Glutamatergic neuron (in vitro differentiated cells): ENCODE data around the gene ANGPTL2. TPM values are rescaled to one million over a fixed set of nuclear protein-coding genes. Genes with fewer than 3 reads are reported as not detected.

Experiments
- DNase-seq: peaks from one replicate; pipeline ENCODE4 v3.0.0; 2022
- H3K27ac Mint-ChIP-seq: one replicate; pipeline ENCODE4 v1.8.0; 2020; ENCODE audit warnings: mild to moderate bottlenecking, mixed read lengths, inconsistent platforms; ENCODE audit not compliant: unreplicated experiment
- H3K27me3 Mint-ChIP-seq: one replicate; pipeline ENCODE4 v1.8.0; 2020; ENCODE audit warnings: mild to moderate bottlenecking, moderate library complexity, mixed read lengths, inconsistent platforms; ENCODE audit not compliant: unreplicated experiment
- H3K36me3 Mint-ChIP-seq: one replicate; pipeline ENCODE4 v1.8.0; 2020; ENCODE audit warnings: mild to moderate bottlenecking, mixed read lengths, inconsistent platforms; ENCODE audit not compliant: unreplicated experiment
- H3K4me1 Mint-ChIP-seq: one replicate; pipeline ENCODE4 v1.8.0; 2020; ENCODE audit warnings: mild to moderate bottlenecking, low read depth, mixed read lengths, inconsistent platforms; ENCODE audit not compliant: unreplicated experiment
- H3K4me3 Mint-ChIP-seq: one replicate; pipeline ENCODE4 v1.8.0; 2020; ENCODE audit warnings: mild to moderate bottlenecking, mixed read lengths, inconsistent platforms; ENCODE audit not compliant: unreplicated experiment
- H3K9me3 Mint-ChIP-seq: one replicate; pipeline ENCODE4 v1.8.0; 2020; ENCODE audit warnings: mild to moderate bottlenecking, moderate library complexity, mixed read lengths, inconsistent platforms; ENCODE audit not compliant: unreplicated experiment
- CTCF ChIP-seq: fragments of 200-600 bp; sonication (generic); IDR thresholded peaks from one replicate; pipeline ENCODE4 v1.5.0; 2021; ENCODE audit not compliant: partially characterized antibody, unreplicated experiment
- total RNA-seq: library from RNA; stranded (reverse); fragmentation: NEBNext Ultra II Directional; extraction: Animal tissue kit (Norgen Biotek cat#: 25700); gene quantifications from one replicate; pipeline ENCODE4 v1.2.1, GENCODE V29; 2021; ENCODE audit not compliant: unreplicated experiment

ANGPTL2 gene
- total RNA-seq, 1 donor from 2014 or later = 55.5 TPM

- peaks cover 9% of the 10 kb centered on the region for H3K9me3 Mint-ChIP-seq
- no peak overlapping the region for H3K27ac Mint-ChIP-seq
- no peaks in the 10 kb centered on the region for H3K36me3 Mint-ChIP-seq
- no peaks in the 10 kb centered on the region for H3K27me3 Mint-ChIP-seq
- TF ChIP-seq CTCF = no peak
- no peak for DNase-seq
- peaks cover 12% of the 10 kb centered on the region for H3K4me1 Mint-ChIP-seq
- no peak overlapping the region for H3K4me3 Mint-ChIP-seq
Measured at GRCh38 chr9:127058645-127059021, 63.8 kb downstream of the ANGPTL2 start.

- peak overlapping the region; percentile 44 for H3K27ac Mint-ChIP-seq
- no peak for TF ChIP-seq CTCF
- peaks cover 12% of the 10 kb centered on the region for H3K4me1 Mint-ChIP-seq
- no peaks in the 10 kb centered on the region for H3K36me3 Mint-ChIP-seq
- peaks cover 9% of the 10 kb centered on the region for H3K9me3 Mint-ChIP-seq
- no peak overlapping the region for H3K4me3 Mint-ChIP-seq
- no peaks in the 10 kb centered on the region for H3K27me3 Mint-ChIP-seq
- DNase-seq = no peak
Measured at GRCh38 chr9:127058011-127058644, 64.3 kb downstream of the ANGPTL2 start.

GRCh38 chr9:127056446-127056845 lies 66.0 kb downstream of the ANGPTL2 start:
- H3K9me3 Mint-ChIP-seq = peaks cover 9% of the 10 kb centered on the region
- no peak overlapping the region for H3K4me3 Mint-ChIP-seq
- H3K4me1 Mint-ChIP-seq = peaks cover 12% of the 10 kb centered on the region
- no peaks in the 10 kb centered on the region for H3K27me3 Mint-ChIP-seq
- H3K36me3 Mint-ChIP-seq = no peaks in the 10 kb centered on the region
- no peak for TF ChIP-seq CTCF
- peak overlapping the region; percentile 59 for H3K27ac Mint-ChIP-seq
- DNase-seq = no peak

- TF ChIP-seq CTCF = no peak
- Mint-ChIP-seq H3K36me3 (no peaks in the 10 kb centered on the region), H3K9me3 (peaks cover 9% of the 10 kb centered on the region), H3K4me1 (peaks cover 12% of the 10 kb centered on the region), H3K27me3 (no peaks in the 10 kb centered on the region), H3K4me3 (no peak overlapping the region), H3K27ac (no peak overlapping the region)
- DNase-seq = no peak
Measured at GRCh38 chr9:127055745-127056402, 66.6 kb downstream of the ANGPTL2 start.

- H3K27ac Mint-ChIP-seq = no peak overlapping the region
- no peaks in the 10 kb centered on the region for H3K27me3 Mint-ChIP-seq
- H3K36me3 Mint-ChIP-seq = no peaks in the 10 kb centered on the region
- TF ChIP-seq CTCF = no peak
- H3K4me1 Mint-ChIP-seq = peaks cover 12% of the 10 kb centered on the region
- H3K4me3 Mint-ChIP-seq = no peak overlapping the region
- H3K9me3 Mint-ChIP-seq = peaks cover 7% of the 10 kb centered on the region
- no peak for DNase-seq
Measured at GRCh38 chr9:127053960-127054359, 68.5 kb downstream of the ANGPTL2 start.
